ENCODE measurements around the gene AMBRA1.
A peak's percentile ranks its signal among the peaks of the same experiment; 100 is the strongest.

DNA sequence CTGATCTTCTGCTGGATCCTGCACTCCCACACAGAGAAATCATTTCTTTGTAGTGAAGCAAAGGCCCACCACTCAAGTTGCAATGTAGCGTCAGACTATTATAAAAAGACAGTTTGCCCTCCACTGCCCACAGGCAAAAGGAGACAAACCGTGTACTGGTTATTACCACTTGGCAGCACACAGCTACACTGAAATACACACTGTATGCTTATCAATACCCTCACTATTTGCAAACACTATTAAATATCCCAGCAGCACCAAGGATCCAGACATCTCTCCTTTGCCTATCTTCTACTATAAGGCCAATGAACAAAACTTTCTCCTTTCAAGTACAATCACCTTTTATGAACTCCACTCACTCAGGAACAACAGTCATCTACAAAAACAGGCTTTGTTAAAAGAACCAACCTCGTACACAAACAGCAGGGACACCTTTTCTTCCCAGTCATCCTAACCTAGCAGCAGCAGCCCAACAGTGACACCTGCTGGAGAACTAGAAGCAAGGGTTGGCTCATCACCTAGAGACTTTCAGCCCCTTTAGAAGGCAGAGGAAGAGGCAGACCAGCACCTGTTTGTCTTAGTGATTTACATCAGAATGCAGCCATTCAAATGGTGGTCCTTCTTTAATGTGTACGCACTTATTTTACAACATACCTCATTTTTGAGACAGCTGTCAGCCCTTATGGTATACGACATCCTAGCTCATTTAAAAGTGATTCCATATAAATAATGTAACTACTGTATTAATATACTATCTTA, 56.1 kb downstream of the AMBRA1 start:
- TF ChIP-seq POLR2AphosphoS5 (IDR thresholded peaks at IDR 0.05) (no peak), POLR2A (IDR thresholded peaks at IDR 0.05; ENCODE audit: low read depth) (no peak)
- TF ChIP-seq, protein P1, sequence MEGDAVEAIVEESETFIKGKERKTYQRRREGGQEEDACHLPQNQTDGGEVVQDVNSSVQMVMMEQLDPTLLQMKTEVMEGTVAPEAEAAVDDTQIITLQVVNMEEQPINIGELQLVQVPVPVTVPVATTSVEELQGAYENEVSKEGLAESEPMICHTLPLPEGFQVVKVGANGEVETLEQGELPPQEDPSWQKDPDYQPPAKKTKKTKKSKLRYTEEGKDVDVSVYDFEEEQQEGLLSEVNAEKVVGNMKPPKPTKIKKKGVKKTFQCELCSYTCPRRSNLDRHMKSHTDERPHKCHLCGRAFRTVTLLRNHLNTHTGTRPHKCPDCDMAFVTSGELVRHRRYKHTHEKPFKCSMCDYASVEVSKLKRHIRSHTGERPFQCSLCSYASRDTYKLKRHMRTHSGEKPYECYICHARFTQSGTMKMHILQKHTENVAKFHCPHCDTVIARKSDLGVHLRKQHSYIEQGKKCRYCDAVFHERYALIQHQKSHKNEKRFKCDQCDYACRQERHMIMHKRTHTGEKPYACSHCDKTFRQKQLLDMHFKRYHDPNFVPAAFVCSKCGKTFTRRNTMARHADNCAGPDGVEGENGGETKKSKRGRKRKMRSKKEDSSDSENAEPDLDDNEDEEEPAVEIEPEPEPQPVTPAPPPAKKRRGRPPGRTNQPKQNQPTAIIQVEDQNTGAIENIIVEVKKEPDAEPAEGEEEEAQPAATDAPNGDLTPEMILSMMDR (IDR thresholded peaks at IDR 0.05): peak; percentile 72 to 87 (median 76)
